ENCODE measurements around the gene IL1RAPL1. TPM values are rescaled to one million over a fixed set of nuclear protein-coding genes. Genes with fewer than 3 reads are reported as not detected.

The IL1RAPL1 gene
- total and polyA plus RNA-seq, 8 donors, result 0.06 to 3.3 (median 0.31) TPM; not detected in 3

GRCh38 chrX:29724316-29724715, 1137.1 kb downstream of the IL1RAPL1 start:
- Histone ChIP-seq H3K27me3 (no peaks in the 10 kb centered on the region), H3K4me3 (no peak overlapping the region), H3K36me3 (no peaks in the 10 kb centered on the region), H3K4me1 (no peaks in the 10 kb centered on the region), H3K9me3 (no peaks in the 10 kb centered on the region), H3K27ac (no peak overlapping the region)
- no peak for DNase-seq
- intact Hi-C loops (cut with DNase I; ENCODE audit: low total_unique reads), result no loop called here
- TF ChIP-seq CTCF (IDR thresholded peaks at IDR 0.05) (no peak), EP300 (IDR thresholded peaks at IDR 0.05) (no peak), POLR2A (IDR thresholded peaks at IDR 0.05) (no peak), POLR2AphosphoS5 (IDR thresholded peaks at IDR 0.05) (no peak)
- 29 to 80% (median 56%) methylated on average over 1 of the region's 1 CpG for WGBS, 5 donors

- no peaks in the 10 kb centered on the region for H3K27me3 ChIP-seq
- intact Hi-C loops (cut with DNase I; ENCODE audit: low total_unique reads), result no loop called here
- DNase-seq, result no peak
- H3K4me1 ChIP-seq, result no peaks in the 10 kb centered on the region
- no peak overlapping the region for H3K27ac ChIP-seq
- no peak overlapping the region for H3K4me3 ChIP-seq
- H3K36me3 ChIP-seq, result no peaks in the 10 kb centered on the region
- no peaks in the 10 kb centered on the region for H3K9me3 ChIP-seq
- WGBS, 5 donors, result 70 to 86% (median 73%) methylated on average over 2 of the region's 2 CpGs
- TF ChIP-seq POLR2A (IDR thresholded peaks at IDR 0.05) (no peak), POLR2AphosphoS5 (IDR thresholded peaks at IDR 0.05) (no peak), EP300 (IDR thresholded peaks at IDR 0.05) (no peak), CTCF (IDR thresholded peaks at IDR 0.05) (no peak)
These were observed 1139.6 kb downstream of the IL1RAPL1 start for GRCh38 chrX:29726811-29727210.

GRCh38 chrX:29728639-29729038, 1141.4 kb downstream of the IL1RAPL1 start:
- Histone ChIP-seq H3K27ac (no peak overlapping the region), H3K36me3 (no peaks in the 10 kb centered on the region), H3K4me3 (no peak overlapping the region), H3K9me3 (no peaks in the 10 kb centered on the region), H3K27me3 (no peaks in the 10 kb centered on the region), H3K4me1 (no peaks in the 10 kb centered on the region)
- WGBS, 5 donors, result 69 to 90% (median 78%) methylated on average over 2 of the region's 2 CpGs
- intact Hi-C loops (cut with DNase I; ENCODE audit: low total_unique reads), result no loop called here
- no peak for DNase-seq
- TF ChIP-seq EP300 (IDR thresholded peaks at IDR 0.05), result no peak
- no peak for TF ChIP-seq POLR2AphosphoS5 (IDR thresholded peaks at IDR 0.05)
- no peak for TF ChIP-seq POLR2A (IDR thresholded peaks at IDR 0.05)
- TF ChIP-seq CTCF (IDR thresholded peaks at IDR 0.05), result no peak

- no peaks in the 10 kb centered on the region for H3K36me3 ChIP-seq
- no peaks in the 10 kb centered on the region for H3K4me1 ChIP-seq
- H3K27ac ChIP-seq, result no peak overlapping the region
- WGBS, 5 donors, result 83 to 96% (median 89%) methylated on average over 2 of the region's 2 CpGs
- intact Hi-C loops (cut with DNase I; ENCODE audit: low total_unique reads), result no loop called here
- DNase-seq, result no peak
- no peaks in the 10 kb centered on the region for H3K9me3 ChIP-seq
- TF ChIP-seq POLR2AphosphoS5 (IDR thresholded peaks at IDR 0.05), result no peak
- TF ChIP-seq POLR2A (IDR thresholded peaks at IDR 0.05), result no peak
- no peak for TF ChIP-seq CTCF (IDR thresholded peaks at IDR 0.05)
- no peak for TF ChIP-seq EP300 (IDR thresholded peaks at IDR 0.05)
- no peaks in the 10 kb centered on the region for H3K27me3 ChIP-seq
- no peak overlapping the region for H3K4me3 ChIP-seq
These were observed 1157.7 kb downstream of the IL1RAPL1 start for GRCh38 chrX:29744966-29745365.
